NCI-H2171 (cell line): ENCODE measurements around the gene CEACAM20.
"Not testable (repeated sequence)": the region's sequence is repeated elsewhere in the genome, so short reads cannot be mapped to it uniquely, and the experiment has no call there.

ENCODE experiments used
- DNase-seq: peaks from one replicate; lab custom pipeline; 2025; lab: John Stamatoyannopoulos, UW

CEACAM20 gene

GRCh38 chr19:44548736-44549135, 19.3 kb upstream of the CEACAM20 start:
- DNase-seq, result no peak

DNA sequence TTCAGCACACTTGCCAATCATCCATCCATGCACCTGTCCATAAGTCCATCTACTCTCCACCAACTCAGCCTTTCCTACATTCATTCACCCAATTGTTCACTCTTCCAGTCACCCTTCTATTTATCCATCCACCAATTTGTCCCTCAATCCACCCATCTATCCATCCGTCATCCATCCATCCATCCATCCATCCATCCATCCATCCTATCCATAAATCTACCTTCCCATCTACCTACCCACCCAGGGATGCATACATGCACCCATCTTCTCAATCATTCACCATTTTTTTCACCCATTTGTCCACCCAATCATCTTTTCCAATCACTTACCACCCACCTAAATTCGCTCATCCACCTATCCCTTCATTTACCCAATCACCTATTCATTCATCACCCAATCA, 14.6 kb upstream of the CEACAM20 start:
- DNase-seq, result no peak

GRCh38 chr19:44542671-44543070, 13.2 kb upstream of the CEACAM20 start:
- no peak for DNase-seq

DNA sequence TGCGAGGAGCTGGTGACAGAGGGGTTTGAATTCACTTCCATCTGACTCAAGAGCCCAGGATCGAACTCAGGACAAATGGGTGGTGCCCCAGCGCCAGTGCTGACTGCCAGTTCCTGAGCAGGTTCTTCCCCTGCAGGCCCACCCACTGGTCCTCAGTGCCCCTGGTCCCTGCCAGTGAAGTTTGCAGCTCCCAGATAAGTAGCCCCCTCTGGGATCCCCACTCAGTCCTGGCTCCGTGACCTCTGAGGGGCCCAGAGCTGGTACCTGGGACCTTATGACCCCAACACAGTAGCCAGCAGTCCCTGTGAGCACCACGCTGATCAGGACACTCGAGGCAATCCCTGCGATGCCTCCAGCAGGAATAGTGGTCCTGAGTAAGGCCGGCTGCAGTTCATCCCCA, 11.3 kb upstream of the CEACAM20 start:
- DNase-seq, result no peak

DNA sequence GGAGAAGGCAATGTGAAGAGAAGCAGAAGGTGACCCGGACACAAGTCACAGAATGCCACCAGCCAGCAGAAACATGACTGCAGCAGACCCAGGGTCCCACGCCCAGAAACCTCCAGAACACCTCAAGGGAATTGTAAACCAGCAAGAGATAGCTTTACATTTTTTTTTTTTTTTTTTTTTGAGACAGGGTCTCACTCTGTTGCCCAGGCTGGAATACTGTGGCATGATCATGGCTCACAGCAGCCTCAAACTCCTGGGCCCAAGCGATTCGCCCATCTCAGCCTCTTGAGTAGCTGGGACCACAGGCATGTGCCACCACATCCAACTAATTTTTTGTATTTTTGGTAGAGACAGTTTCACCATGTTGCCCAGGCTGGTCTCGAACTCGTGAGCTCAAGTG, 10.5 kb upstream of the CEACAM20 start:
- no peak for DNase-seq

DNA sequence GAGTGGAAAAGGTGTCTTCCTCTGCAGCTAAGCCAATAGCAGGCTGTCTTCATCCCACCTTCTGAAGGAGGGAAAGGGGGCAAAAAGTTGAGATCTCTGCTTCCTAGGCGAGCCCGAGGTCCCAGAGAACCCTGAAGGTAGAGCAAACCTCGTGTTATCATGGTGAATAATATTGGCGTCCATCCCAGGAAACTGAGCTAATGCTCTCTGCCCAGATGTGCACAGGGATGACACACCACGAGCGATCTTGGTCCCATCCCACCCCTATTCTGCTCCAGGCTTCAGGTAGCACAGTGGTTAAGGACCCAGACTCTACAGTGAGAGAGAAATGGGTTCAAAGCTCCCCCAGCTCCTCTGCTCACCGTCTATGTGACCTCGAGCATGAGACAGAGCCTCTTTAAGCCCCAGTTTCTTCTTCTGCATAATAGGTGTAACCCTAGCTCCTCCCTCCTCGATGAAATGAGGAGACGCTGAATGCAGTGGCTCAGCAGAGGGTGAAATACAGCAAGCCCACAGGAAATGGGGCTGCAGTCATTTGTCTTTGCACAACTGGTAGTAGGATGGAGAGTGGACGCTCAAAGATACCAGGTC, 9.9 kb upstream of the CEACAM20 start:
- DNase-seq, result no peak

GRCh38 chr19:44535361-44535760, 5.9 kb upstream of the CEACAM20 start:
- not testable (repeated sequence) for DNase-seq

DNA sequence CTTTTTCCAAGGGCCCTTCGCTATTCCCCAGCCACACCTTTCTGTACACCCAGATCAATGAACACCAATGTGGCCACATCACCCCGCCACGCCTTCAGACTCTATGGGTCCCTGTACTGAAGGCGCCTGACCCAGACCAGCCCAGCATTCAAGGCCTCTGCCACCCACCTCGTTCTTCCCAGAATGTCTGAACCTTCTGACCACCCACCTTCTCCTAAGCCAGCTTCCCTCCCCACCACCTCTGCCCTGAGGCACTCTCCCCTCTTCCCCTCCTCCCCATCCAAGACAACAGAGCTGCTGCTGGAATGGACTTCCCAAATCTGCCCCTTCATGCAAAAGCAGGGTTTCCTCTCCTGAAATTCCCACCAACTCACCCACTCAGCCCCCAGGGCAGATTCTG, 3.3 kb upstream of the CEACAM20 start:
- no peak for DNase-seq

GRCh38 chr19:44530777-44531176, 1.3 kb upstream of the CEACAM20 start:
- no peak for DNase-seq

GRCh38 chr19:44527554-44527953, 1.9 kb downstream of the CEACAM20 start:
- no peak for DNase-seq

- DNase-seq, result no peak
These were observed 3.6 kb downstream of the CEACAM20 start for GRCh38 chr19:44525721-44526430.

- DNase-seq, result no peak
These were observed 8.1 kb downstream of the CEACAM20 start for GRCh38 chr19:44521370-44521769.

DNA sequence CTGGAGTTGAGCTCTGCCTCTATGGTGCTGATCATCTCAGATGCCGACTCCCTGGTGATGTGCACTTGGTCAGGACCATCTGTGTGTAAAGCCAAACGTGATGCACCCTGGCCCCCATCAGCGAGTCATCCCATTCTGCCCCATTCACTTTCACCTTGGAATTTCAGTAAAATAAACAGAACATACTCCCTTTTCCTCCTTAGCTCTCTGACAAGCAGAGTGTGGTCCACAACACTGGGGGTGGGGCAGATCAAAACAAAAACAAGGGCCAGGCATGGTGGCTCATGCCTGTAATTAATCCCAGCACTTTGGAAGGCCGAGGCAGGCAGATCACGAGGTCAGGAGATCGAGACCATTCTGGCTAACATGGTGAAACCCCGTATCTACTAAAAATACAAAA, 12.3 kb downstream of the CEACAM20 start:
- DNase-seq, result no peak

DNA sequence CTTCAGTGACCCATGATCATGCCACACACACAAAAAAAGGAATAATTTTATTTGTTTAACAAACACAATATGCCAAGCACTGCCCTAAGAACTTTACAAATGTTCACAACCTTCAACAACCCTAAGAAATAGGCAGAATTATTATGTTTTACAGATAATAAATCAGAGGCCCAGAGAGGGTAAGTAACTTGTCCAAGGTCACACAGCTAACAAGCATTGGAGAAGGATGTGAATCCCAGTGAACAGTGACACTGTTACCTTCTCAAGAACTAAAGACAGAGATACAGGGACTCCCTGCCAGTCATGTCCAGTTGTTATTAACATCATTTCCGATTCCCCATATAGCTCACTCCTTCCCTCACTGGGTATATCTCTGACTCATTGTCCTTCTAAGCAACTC, 13.6 kb downstream of the CEACAM20 start:
- no peak for DNase-seq

DNA sequence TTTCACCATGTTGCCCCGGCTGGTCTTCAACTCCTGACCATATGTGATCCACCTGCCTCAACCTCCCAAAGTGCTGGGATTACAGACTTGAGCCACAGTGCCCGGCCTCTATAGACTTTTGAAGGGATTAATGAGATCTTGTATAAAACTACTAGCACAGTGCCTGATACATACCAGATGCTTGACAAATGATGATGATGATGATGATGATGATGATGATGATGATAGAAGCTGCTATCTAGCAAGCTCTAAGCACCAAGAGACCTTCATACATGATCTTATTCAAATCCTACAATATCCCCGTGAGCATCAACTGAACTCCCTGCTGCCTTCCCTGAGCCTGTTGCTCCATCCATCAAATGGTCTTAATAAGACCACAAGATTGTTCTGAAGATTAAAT, 14.4 kb downstream of the CEACAM20 start:
- DNase-seq, result no peak

DNA sequence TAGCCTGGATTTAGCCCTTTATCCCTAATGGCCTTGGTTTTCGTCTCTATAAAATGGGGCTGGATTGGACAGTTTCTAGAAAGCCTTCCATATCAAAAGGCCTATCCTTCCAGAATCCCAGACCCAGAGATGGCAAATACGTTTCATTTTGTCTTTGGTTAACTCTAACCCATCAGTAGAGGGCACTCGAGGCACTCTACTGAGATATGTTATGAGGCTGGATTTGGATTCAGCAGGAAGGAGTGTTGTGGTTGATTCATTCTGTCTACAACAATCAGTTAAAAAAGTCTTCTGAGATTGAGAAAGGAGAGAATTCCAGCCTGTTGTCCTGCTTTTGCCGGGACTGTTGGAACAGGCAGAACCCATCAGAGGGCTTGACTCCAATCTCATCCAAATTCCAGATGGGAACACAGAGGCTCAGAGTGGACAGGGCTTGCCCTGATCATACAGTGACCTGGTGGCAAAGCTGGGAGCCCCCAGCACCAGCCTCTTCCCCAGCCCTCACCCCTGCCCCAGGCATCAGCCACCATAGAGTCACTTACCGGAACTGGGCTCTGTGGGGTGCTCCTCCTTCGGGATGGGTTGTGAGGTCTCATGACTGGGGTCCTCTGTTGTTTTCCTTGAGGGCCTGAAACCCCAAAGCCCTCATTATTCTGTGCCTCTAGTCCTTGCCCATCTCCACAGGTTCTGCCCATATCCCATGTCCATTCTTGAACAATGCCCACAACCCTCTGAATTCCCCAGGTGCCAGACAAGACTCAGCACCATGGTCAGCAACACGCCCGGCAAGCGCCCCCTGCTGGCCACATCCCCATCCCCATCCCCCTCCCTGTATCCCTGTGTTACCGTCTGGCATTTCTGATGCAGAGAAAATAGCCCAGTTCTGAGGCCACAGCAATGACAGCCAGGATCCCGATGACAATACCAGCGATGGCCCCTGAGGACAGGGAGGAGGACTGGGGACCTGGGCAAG, 16.9 kb downstream of the CEACAM20 start:
- DNase-seq, result no peak

DNA sequence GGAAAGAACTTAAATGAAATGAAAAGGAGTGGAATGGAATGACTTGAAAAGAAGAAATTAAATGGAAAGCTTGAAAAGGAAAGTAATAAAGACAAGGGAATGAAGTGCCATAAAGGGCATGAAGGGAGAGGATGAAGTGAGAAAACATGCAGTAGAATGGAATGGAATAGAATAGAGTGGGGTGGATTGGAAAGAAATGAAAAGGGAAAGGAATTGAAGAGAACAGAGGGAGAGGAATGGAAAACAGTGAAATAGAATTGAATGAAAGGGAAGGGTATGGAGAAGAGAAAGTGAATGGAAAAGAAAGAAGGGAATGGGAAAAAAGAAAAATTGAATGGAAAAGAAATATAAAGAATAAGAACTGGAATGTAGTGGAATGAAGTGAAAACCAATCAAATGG, 20.0 kb downstream of the CEACAM20 start:
- DNase-seq, result no peak

DNA sequence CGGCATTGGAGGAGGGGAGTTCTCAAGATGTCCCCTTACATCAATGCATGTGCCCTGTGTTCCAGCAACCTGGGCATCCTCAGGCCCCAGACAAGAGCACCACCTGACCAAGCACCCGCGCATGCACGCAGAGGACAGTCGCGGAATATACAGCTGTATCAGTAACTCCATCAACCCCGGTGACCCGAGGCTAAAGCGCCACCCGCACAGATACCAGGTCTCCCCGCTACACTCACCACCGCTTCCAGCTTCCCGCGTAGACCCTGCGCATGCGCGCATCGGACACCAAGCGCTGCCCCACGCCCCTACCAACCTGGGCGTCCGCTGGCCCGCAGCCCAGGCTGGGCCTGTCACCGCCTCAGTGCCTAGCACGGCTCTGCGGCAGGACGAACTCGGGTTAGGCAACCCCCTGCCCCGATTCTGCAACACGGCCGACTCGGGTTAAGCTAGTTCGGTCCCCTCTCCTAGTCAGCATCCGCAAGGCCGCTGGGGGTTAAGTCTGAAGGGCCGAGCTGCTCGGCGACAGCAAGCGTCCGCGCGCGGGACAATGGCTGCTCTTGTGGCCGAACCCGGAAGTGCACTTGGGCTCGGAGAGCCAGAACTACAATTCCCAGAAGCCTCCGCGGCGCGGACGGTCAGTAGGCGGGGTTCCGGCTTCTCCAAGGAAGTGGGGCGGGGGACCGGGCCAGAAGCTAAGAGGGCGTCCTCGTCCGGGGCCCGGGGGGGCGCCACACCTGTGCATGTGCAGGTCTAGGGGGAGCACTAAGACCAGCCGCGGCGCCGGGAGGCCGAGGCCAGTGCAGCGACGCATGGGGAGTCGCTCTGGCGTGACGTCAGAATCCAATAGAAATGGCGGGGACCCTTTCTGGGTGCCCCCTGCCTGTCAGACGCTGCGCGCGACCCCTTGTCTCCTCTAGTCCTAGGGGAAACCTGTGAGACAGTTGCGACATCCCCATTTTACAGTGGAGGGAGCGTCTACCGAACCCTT, 29.2 kb downstream of the CEACAM20 start, which contains the start of gene ZNF180:
TSS of gene ZNF180 (minus strand) at position 561 of the 988 bp plus-strand sequence. CDS start 3,188 bp downstream, outside the sequence.
- DNase-seq, result peak; percentile 97

DNA sequence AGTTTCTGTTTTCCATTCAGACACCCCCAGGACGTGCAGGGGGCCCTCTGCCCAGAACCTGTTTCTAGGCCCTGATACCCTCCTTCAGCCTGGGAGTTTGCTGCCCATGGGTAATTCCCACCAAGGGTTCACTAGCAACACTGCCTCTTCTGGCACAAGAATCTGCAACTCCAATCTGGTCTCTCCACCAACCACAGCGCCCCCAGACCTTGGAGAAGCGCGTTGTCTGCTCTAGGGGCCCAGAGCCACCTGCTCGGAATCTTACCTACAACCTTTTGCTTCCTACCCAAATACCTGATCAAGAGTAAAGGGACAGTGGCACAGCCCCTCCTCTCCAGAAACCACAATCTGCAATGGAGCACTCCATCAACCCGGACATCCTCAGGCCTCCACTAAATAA, 29.9 kb downstream of the CEACAM20 start:
- DNase-seq, result no peak

DNA sequence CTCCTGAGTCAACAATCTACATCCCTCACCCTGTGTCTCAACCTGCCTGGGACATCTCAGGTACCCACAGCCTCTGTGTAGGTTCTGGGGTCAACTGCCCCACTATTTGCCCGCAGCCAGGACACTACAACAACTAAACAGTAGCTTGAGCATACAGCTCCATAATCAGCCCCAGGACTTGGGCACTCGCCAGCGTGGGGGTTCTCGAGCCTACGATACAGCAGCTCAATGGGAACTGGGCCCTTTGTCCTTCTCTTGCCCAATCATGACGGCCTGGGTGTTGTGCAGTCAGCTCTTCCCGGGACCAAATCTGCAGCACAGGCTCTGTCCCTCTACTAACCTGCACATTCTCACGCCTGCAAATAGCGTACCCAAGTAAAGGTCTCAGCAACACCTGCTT, 30.5 kb downstream of the CEACAM20 start:
- DNase-seq, result no peak

GRCh38 chr19:44496711-44497110, 32.8 kb downstream of the CEACAM20 start:
- DNase-seq, result no peak
